ENCODE data around the gene SFXN4.
"Not testable (repeated sequence)": the region's sequence is repeated elsewhere in the genome, so short reads cannot be mapped to it uniquely, and the experiment has no call there.

Gene SFXN4

DNA sequence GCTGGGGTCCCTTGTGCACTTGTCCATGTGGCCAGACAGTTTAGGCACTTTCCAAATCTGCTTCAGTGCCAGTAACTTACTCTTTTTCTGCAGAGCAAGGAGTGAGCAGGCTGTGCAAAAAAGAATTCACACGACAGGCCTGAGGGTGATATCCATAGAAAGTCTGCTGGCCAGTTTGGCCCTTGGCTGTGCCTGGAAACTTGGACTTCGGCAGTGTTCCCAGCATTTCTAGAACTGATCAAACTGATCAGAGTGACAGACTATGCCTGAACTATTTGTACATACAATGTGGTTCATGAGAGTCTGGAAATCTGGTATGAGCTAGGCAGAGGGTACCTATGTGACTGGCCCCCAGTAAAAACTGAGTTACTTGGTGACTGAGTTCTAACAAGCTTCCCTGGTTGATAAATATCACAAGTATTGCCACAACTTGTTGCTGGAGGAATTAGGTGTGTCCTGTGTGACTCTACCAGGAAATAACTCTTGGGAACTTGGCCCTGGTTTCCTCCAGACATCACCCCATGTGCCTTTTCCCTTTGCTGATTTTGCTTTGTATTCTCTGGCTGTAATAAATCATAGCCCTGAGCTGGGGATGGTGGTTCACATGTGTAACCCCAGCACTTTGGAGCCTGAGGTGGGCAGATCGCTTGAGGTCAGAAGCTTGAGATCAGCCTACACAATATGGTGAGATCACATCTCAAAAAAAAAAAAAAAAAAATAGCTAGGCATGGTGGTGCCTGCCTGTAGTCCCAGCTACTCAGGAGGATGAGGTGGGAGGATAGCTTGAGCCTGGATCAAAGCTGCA is 64.9 kb downstream of the SFXN4 start:
- no peak overlapping the region for H3K27ac ChIP-seq

DNA sequence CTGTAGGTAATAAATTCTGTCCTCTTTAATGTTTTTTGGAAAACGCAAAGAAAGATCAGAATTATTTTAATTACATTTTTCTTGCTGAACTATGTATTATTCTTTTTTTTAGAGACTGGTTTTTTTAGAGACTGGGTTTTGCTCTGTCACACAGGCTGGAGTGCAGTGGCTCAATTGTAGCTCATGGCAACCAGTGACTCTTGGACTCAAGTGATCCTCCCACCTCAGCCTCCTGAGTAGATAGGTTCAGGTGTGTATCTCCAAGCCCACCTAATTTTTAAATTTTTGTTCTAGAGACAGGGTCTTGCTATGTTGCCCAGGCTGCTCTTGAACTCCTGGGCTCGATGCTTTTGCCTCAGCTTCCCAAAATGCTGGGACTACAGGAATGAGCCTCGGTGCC is 66.9 kb downstream of the SFXN4 start:
- H3K27me3 ChIP-seq = no peaks in the 10 kb centered on the region
- no peaks in the 10 kb centered on the region for H3K36me3 ChIP-seq
- H3K9me3 ChIP-seq = no peaks in the 10 kb centered on the region
- H3K4me3 ChIP-seq = no peak overlapping the region
- no peak for TF ChIP-seq CTCF (IDR thresholded peaks at IDR 0.05)
- H3K27ac ChIP-seq = no peak overlapping the region
- peaks cover 0 to 3% (median 0%) of the 10 kb centered on the region in 4 donors for H3K4me1 ChIP-seq
- no peak for DNase-seq
- intact Hi-C loops (cut with DNase I; ENCODE audit: low total_unique reads) = no loop called here

More for the DNA sequence above, 64.9 kb downstream of the SFXN4 start:
- TF ChIP-seq CTCF (IDR thresholded peaks at IDR 0.05) = no peak
- Histone ChIP-seq H3K4me3 (no peak overlapping the region), H3K36me3 (no peaks in the 10 kb centered on the region), H3K27me3 (no peaks in the 10 kb centered on the region), H3K9me3 (no peaks in the 10 kb centered on the region), H3K4me1 (peaks cover 0 to 13% (median 9%) of the 10 kb centered on the region in 4 donors)
- intact Hi-C loops (cut with DNase I; ENCODE audit: low total_unique reads) = no loop called here
- no peak for DNase-seq

GRCh38 chr10:119096641-119097415 is 68.7 kb downstream of the SFXN4 start:
- H3K4me1 ChIP-seq = not testable (repeated sequence)

DNA sequence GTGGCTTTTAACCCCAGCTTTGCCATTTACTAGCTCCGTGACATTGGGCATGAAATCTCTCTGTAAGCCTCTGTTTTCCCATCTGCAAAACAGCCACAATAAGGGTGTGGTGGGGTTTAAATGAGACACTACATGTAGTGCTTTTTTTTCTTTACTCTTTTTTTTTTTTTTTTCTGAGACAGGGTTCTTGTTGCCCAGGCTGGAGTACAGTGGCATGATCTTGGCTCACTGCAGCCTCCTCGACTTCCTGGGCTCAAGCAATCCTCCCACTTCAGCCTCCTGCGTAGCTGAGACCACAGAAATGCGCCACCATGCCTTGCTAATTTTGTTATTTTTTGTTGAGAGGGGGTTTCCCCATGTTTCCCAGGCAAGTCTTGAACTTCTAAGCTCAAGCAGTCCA is 69.9 kb downstream of the SFXN4 start:
- no peaks in the 10 kb centered on the region for H3K9me3 ChIP-seq
- DNase-seq = no peak
- H3K27ac ChIP-seq = no peak overlapping the region
- H3K27me3 ChIP-seq = no peaks in the 10 kb centered on the region
- no peaks in the 10 kb centered on the region for H3K36me3 ChIP-seq
- no peak for TF ChIP-seq CTCF (IDR thresholded peaks at IDR 0.05)
- H3K4me1 ChIP-seq = no peaks in the 10 kb centered on the region
- intact Hi-C loops (cut with DNase I; ENCODE audit: low total_unique reads) = no loop called here
- H3K4me3 ChIP-seq = no peak overlapping the region

More at GRCh38 chr10:119096641-119097415, 68.7 kb downstream of the SFXN4 start:
- H3K4me3 ChIP-seq; H3K27ac ChIP-seq; intact Hi-C loops (cut with DNase I; ENCODE audit: low total_unique reads); H3K27me3 ChIP-seq; H3K36me3 ChIP-seq; H3K9me3 ChIP-seq; DNase-seq: not testable (repeated sequence)

DNA sequence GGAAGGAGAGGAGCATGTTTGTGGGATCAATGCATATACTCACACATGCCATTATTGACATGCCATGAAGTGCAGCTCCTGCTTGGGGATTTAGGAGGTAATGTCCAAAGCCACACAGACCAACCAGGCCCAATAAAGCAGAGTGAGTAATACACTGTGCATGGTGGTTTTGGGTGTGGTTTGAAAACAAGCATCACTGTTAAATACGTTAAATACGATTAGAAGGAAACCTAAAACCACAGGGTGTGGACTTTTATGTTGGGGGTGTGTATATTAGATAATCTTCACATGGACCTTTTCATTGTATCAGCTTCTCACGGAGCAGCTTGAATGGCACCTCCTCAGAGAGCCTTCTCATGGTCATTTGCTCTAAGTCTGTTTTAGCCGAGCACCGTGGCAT is 74.5 kb downstream of the SFXN4 start:
- intact Hi-C loops (cut with DNase I; ENCODE audit: low total_unique reads) = no loop called here
- H3K27ac ChIP-seq = no peak overlapping the region
- no peak for TF ChIP-seq CTCF (IDR thresholded peaks at IDR 0.05)
- H3K9me3 ChIP-seq = no peaks in the 10 kb centered on the region
- H3K4me3 ChIP-seq = no peak overlapping the region
- H3K4me1 ChIP-seq = no peaks in the 10 kb centered on the region
- H3K27me3 ChIP-seq = no peaks in the 10 kb centered on the region
- no peaks in the 10 kb centered on the region for H3K36me3 ChIP-seq
- no peak for DNase-seq

All from tibial artery (tissue), 4 donors.